HepG2 (cell line): ENCODE measurements around the gene SERPINB6. TPM values are rescaled to one million over a fixed set of nuclear protein-coding genes. Genes with fewer than 3 reads are reported as not detected.

Experiments
- EEA1 ChIP-seq: sonication (generic); formaldehyde crosslinking; IDR thresholded peaks from 2 replicates; pipeline ENCODE4 v1.5.1; 2020; ENCODE audit warnings: mild to moderate bottlenecking, missing genetic modification reagents, borderline replicate concordance
- HNF4A ChIP-seq: sonication (generic); formaldehyde crosslinking; IDR thresholded peaks from 2 replicates; pipeline ENCODE4 v1.4.0; 2020; ENCODE audit warnings: missing genetic modification reagents
- KDM5B ChIP-seq: sonication (generic); formaldehyde crosslinking; IDR thresholded peaks from 2 replicates; pipeline ENCODE4 v1.4.0; 2020; ENCODE audit warnings: missing genetic modification reagents, mild to moderate bottlenecking, borderline replicate concordance
- NFE2 ChIP-seq: sonication (generic); formaldehyde crosslinking; IDR thresholded peaks from 2 replicates; pipeline ENCODE4 v1.4.0; 2020; ENCODE audit warnings: missing genetic modification reagents
- NFIB ChIP-seq: sonication (generic); formaldehyde crosslinking; IDR thresholded peaks from 2 replicates; pipeline ENCODE4 v1.9.0; 2021; ENCODE audit warnings: missing genetic modification reagents, mild to moderate bottlenecking, borderline replicate concordance
- PAF1 ChIP-seq: IDR thresholded peaks from 2 replicates; pipeline ENCODE4 v1.6.1; 2016; ENCODE audit warnings: missing genetic modification reagents, missing compliant biosample characterization
- PPARG ChIP-seq: conservative IDR thresholded peaks from 2 replicates; pipeline ENCODE4 v1.6.1; 2016; ENCODE audit warnings: missing biosample characterization, missing genetic modification reagents
- RBAK ChIP-seq: sonication (generic); formaldehyde crosslinking; IDR thresholded peaks from 2 replicates; pipeline ENCODE4 v1.5.1; 2020; ENCODE audit warnings: mild to moderate bottlenecking, missing genetic modification reagents
- SOX6 ChIP-seq, 2 experiments: fragments of 450-650 bp in 1 of 2; sonication (generic) in 1 of 2; formaldehyde crosslinking in 1 of 2; IDR thresholded peaks; 2 replicates each; pipeline versions ENCODE4 v1.4.0 to v1.6.1; 2017 to 2020; ENCODE audit warnings: antibody characterized with exemption in 1 of 2, mild to moderate bottlenecking in 1 of 2, missing genetic modification reagents in 1 of 2
- TAF1 ChIP-seq: sonication (generic); formaldehyde crosslinking; IDR thresholded peaks from 2 replicates; pipeline ENCODE4 v1.4.0; 2020; ENCODE audit warnings: missing genetic modification reagents
- ZBTB33 ChIP-seq: sonication (generic); formaldehyde crosslinking; IDR thresholded peaks from 2 replicates; pipeline ENCODE4 v1.4.0; 2020; ENCODE audit warnings: missing genetic modification reagents
- ZKSCAN1 ChIP-seq: fragments of 150-350 bp; IDR thresholded peaks from 2 replicates; pipeline ENCODE4 v1.6.1; 2014; ENCODE audit warnings: low read length
- ZNF143 ChIP-seq: sonication (generic); formaldehyde crosslinking; IDR thresholded peaks from 2 replicates; pipeline ENCODE4 v1.4.0; 2020; ENCODE audit warnings: missing genetic modification reagents
- ZNF431 ChIP-seq: sonication (generic); formaldehyde crosslinking; IDR thresholded peaks from 2 replicates; pipeline ENCODE4 v1.9.0; 2022; ENCODE audit warnings: missing genetic modification reagents, low read depth, mild to moderate bottlenecking, borderline replicate concordance
- ZNF557 ChIP-seq: sonication (generic); formaldehyde crosslinking; IDR thresholded peaks from 2 replicates; pipeline ENCODE4 v1.4.0; 2020; ENCODE audit warnings: missing genetic modification reagents
- ZNF768 ChIP-seq: sonication (generic); formaldehyde crosslinking; IDR thresholded peaks from 2 replicates; pipeline ENCODE4 v1.4.0; 2020; ENCODE audit warnings: missing genetic modification reagents
- ZSCAN25 ChIP-seq: sonication (generic); formaldehyde crosslinking; IDR thresholded peaks from 2 replicates; pipeline ENCODE4 v1.8.0; 2022; ENCODE audit warnings: mild to moderate bottlenecking, missing genetic modification reagents
- ZSCAN30 ChIP-seq: sonication (generic); formaldehyde crosslinking; IDR thresholded peaks from 2 replicates; pipeline ENCODE4 v1.5.0; 2020; ENCODE audit warnings: mild to moderate bottlenecking, missing genetic modification reagents
- polyA plus RNA-seq, 8 experiments: library from polyadenylated mRNA; depleted of rRNA in 3 of 8; stranded (reverse) in 7 of 8; unstranded in 1 of 8; fragments of >200 nt; fragmentation: Illumina TruSeq in 4 of 8; extraction: Trizol in 4 of 8; gene quantifications; 2 replicates each; pipeline versions ENCODE4 v1.2.1 to v1.2.3, GENCODE V29; 2011 to 2016; ENCODE audit warnings: low read depth in 4 of 8, missing spikeins in 1 of 8, mixed read lengths in 1 of 8; ENCODE audit not compliant: insufficient read depth in 1 of 8
- total RNA-seq, 5 experiments: library from RNA; depleted of rRNA; stranded (reverse); fragments of >200 nt; fragmentation: Illumina TruSeq; extraction: Trizol; gene quantifications; 2 replicates each; pipeline ENCODE4 v1.2.3, GENCODE V29; 2016; ENCODE audit warnings: low read depth in 1 of 5
- TF ChIP-seq, protein P1 (sequence below): sonication (generic); formaldehyde crosslinking; IDR thresholded peaks from 2 replicates; pipeline ENCODE4 v1.4.0; 2020; ENCODE audit warnings: mild to moderate bottlenecking, missing genetic modification reagents
- TF ChIP-seq, protein P2 (sequence below): sonication (generic); formaldehyde crosslinking; IDR thresholded peaks from 2 replicates; pipeline ENCODE4 v1.5.1; 2020; ENCODE audit warnings: mild to moderate bottlenecking, missing genetic modification reagents, moderate library complexity

The SERPINB6 gene
- total and polyA plus RNA-seq, 2 of the 13 experiments (the other 11 are each of a cell fraction or from before 2014, with no cell fraction given) = 38.2 to 61.3 TPM

DNA sequence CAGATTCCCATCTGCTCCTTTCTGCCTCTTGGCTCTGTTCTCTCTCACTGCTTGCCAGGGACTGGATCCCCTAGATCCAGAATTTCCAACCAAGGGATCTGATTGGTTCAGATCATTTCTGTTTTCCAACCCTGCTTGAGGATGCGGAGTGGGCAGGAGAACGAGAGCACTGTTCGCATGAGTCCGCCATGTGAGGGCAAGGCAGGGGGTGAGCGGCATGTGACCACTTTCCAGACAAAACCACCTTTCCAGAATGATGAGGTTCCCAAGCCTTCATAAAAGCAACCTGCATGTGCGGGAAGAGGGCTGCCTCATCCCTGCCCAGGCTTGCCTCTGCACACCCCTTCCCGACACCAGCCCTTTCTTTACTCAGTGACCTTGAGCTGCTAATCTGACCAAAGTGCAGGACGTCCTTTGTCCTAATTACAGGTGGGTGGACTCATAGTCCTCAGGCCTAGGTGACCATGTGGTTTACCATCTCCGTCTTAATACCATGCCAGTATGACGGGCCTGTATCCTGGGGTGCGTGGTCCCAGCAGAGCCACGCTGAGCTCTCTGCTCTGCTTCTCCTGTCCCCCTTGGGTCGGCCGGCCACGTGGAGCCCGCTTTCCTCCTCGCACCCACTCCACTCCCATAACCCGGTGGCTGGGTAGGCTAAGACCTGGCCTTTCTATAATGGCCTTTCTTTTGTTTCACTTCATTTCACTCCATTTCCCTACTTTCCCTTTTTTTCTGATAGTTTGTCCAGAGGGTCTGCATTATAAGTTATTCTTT lies 42.7 kb upstream of the SERPINB6 start (continued):
- TF ChIP-seq, protein P1, sequence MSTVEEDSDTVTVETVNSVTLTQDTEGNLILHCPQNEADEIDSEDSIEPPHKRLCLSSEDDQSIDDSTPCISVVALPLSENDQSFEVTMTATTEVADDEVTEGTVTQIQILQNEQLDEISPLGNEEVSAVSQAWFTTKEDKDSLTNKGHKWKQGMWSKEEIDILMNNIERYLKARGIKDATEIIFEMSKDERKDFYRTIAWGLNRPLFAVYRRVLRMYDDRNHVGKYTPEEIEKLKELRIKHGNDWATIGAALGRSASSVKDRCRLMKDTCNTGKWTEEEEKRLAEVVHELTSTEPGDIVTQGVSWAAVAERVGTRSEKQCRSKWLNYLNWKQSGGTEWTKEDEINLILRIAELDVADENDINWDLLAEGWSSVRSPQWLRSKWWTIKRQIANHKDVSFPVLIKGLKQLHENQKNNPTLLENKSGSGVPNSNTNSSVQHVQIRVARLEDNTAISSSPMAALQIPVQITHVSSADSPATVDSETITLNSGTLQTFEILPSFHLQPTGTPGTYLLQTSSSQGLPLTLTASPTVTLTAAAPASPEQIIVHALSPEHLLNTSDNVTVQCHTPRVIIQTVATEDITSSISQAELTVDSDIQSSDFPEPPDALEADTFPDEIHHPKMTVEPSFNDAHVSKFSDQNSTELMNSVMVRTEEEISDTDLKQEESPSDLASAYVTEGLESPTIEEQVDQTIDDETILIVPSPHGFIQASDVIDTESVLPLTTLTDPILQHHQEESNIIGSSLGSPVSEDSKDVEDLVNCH (CRISPR knock-in tag) = no peak
- TF ChIP-seq KDM5B = 0 out of 2 replicates have a peak, but pooled peaks have one; percentile 46
- no peak for TF ChIP-seq ZNF557 (CRISPR knock-in tag)
- peak; percentile 75; the same call in 1 of the 2 replicates for TF ChIP-seq ZSCAN25
- TF ChIP-seq HNF4A (CRISPR knock-in tag) = peak; percentile 74
- no peak for TF ChIP-seq SOX6 (IDR thresholded peaks at IDR 0.05)
- peak; percentile 29; the same call in 1 of the 2 replicates for TF ChIP-seq SOX6 (CRISPR knock-in tag; IDR thresholded peaks at IDR 0.05)
- TF ChIP-seq PPARG (CRISPR knock-in tag) = 0 out of 2 replicates have a peak, but pooled peaks have one; percentile 15
- no peak for TF ChIP-seq NFE2
- no peak for TF ChIP-seq TAF1 (CRISPR knock-in tag)
- TF ChIP-seq ZSCAN30 = no peak
- TF ChIP-seq ZBTB33 = peak; percentile 14; the same call in 1 of the 2 replicates
- TF ChIP-seq, protein P2, sequence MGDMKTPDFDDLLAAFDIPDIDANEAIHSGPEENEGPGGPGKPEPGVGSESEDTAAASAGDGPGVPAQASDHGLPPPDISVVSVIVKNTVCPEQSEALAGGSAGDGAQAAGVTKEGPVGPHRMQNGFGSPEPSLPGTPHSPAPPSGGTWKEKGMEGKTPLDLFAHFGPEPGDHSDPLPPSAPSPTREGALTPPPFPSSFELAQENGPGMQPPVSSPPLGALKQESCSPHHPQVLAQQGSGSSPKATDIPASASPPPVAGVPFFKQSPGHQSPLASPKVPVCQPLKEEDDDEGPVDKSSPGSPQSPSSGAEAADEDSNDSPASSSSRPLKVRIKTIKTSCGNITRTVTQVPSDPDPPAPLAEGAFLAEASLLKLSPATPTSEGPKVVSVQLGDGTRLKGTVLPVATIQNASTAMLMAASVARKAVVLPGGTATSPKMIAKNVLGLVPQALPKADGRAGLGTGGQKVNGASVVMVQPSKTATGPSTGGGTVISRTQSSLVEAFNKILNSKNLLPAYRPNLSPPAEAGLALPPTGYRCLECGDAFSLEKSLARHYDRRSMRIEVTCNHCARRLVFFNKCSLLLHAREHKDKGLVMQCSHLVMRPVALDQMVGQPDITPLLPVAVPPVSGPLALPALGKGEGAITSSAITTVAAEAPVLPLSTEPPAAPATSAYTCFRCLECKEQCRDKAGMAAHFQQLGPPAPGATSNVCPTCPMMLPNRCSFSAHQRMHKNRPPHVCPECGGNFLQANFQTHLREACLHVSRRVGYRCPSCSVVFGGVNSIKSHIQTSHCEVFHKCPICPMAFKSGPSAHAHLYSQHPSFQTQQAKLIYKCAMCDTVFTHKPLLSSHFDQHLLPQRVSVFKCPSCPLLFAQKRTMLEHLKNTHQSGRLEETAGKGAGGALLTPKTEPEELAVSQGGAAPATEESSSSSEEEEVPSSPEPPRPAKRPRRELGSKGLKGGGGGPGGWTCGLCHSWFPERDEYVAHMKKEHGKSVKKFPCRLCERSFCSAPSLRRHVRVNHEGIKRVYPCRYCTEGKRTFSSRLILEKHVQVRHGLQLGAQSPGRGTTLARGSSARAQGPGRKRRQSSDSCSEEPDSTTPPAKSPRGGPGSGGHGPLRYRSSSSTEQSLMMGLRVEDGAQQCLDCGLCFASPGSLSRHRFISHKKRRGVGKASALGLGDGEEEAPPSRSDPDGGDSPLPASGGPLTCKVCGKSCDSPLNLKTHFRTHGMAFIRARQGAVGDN = peak; percentile 30
- no peak for TF ChIP-seq NFIB (CRISPR knock-in tag)
- TF ChIP-seq ZNF768 = 0 out of 2 replicates have a peak, but pooled peaks have one; percentile 7
- TF ChIP-seq ZKSCAN1 = no peak
- TF ChIP-seq RBAK (CRISPR knock-in tag) = no peak
- no peak for TF ChIP-seq ZNF431 (CRISPR knock-in tag)
- TF ChIP-seq PAF1 (CRISPR knock-in tag) = no peak
- no peak for TF ChIP-seq EEA1 (CRISPR knock-in tag)
- 0 out of 2 replicates have a peak, but pooled peaks have one; percentile 17 for TF ChIP-seq ZNF143
